HCT116 (cell line): ENCODE results near the gene STXBP3. TPM values are rescaled to one million over a fixed set of nuclear protein-coding genes. Genes with fewer than 3 reads are reported as not detected.

ENCODE experiments used
- ATAC-seq: fragments of 200-7000 bp; cut with Tn5 transposase; 2 replicates; pipeline ENCODE4 v1.9.1; 2020; ENCODE audit warnings: mild to moderate bottlenecking, moderate library complexity
- BruUV-seq: library from RNA; stranded (reverse); fragments of 400-500 nt; replicated peaks from 2 replicates; lab custom pipeline; 2021; lab: Mats Ljungman, UMichigan
- CTCF ChIA-PET: fragments of 300-600 bp; sonication (Branson Sonifier 250); formaldehyde crosslinking; loops from one replicate; lab custom pipeline; 2021; ENCODE audit warnings: antibody characterized with exemption; lab: Charles Lee
- POLR2A ChIA-PET: fragments of 300-600, 350-600 bp; sonication (Branson Sonifier 250); formaldehyde crosslinking; loops from one replicate; lab custom pipeline; 2021; ENCODE audit warnings: antibody characterized with exemption; lab: Charles Lee
- RAD21 ChIA-PET, 2 experiments: fragments of 300-600 bp; sonication (Branson Sonifier 250); formaldehyde crosslinking; loops; one replicate each; lab custom pipeline; 2023; ENCODE audit warnings: low total read pairs in 2 of 2; ENCODE audit not compliant: uncharacterized antibody in 2 of 2, unreplicated experiment in 2 of 2, low non-redundant PET in 1 of 2; lab: Charles Lee
- DNase-seq: peaks from one replicate; pipeline ENCODE4 v3.0.0-alpha.2; 2010; ENCODE audit warnings: low read depth, low spot score
- H2AFZ ChIP-seq: fragments of 200-600 bp; shearing (Covaris generic), sonication (generic); 2 replicates; pipeline ENCODE4 v1.6.1; 2017; ENCODE audit warnings: low read depth, mixed run types, mixed read lengths, antibody characterized with exemption, low read length; ENCODE audit not compliant: poor library complexity, severe bottlenecking
- H3K27ac ChIP-seq: 2 replicates; pipeline ENCODE4 v1.5.1; 2012; ENCODE audit warnings: low read depth, low read length
- H3K27me3 ChIP-seq: fragments of 200-600 bp; sonication (generic); 2 replicates; pipeline ENCODE4 v1.6.1; 2016; ENCODE audit warnings: mixed run types, low read length, mixed read lengths; ENCODE audit not compliant: insufficient read depth
- H3K36me3 ChIP-seq, 2 experiments: fragments of 200-500 bp in 1 of 2; fragments of 200-600 bp in 1 of 2; sonication (Bioruptor generic) in 1 of 2; sonication (generic) in 1 of 2; 2 replicates each; pipeline versions ENCODE4 v1.5.1 to v1.6.1; 2014 to 2016; ENCODE audit warnings: low read length in 2 of 2, inconsistent platforms in 1 of 2, mixed read lengths in 1 of 2, mixed run types in 1 of 2; ENCODE audit not compliant: insufficient read depth in 2 of 2, control insufficient read depth in 1 of 2
- H3K4me1 ChIP-seq, 2 experiments: fragments of 200-600 bp in 1 of 2; sonication (generic) in 1 of 2; 2 replicates each; pipeline versions ENCODE4 v1.5.1 to v1.6.1; 2012 to 2017; ENCODE audit warnings: low read length in 2 of 2, inconsistent platforms in 1 of 2, mild to moderate bottlenecking in 1 of 2, mixed read lengths in 1 of 2, mixed run types in 1 of 2, moderate library complexity in 1 of 2; ENCODE audit not compliant: insufficient read depth in 2 of 2, control insufficient read depth in 1 of 2
- H3K4me2 ChIP-seq: fragments of 200-600 bp; sonication (generic); 2 replicates; pipeline ENCODE4 v1.6.1; 2017; ENCODE audit warnings: mixed run types, low read length, mixed read lengths
- H3K4me3 ChIP-seq, 2 experiments: fragments of 200-600 bp in 1 of 2; sonication (generic) in 1 of 2; replicated peaks in 1 of 2; 2 replicates each; pipeline ENCODE4 v1.5.1; 2011 to 2016; ENCODE audit warnings: low read length in 2 of 2, control low read depth in 1 of 2, low read depth in 1 of 2, mild to moderate bottlenecking in 1 of 2, mixed read lengths in 1 of 2, mixed run types in 1 of 2
- H3K79me2 ChIP-seq: fragments of 200-600 bp; sonication (generic); 2 replicates; pipeline ENCODE4 v1.6.1; 2017; ENCODE audit warnings: mild to moderate bottlenecking, mixed run types, low read length, moderate library complexity, mixed read lengths; ENCODE audit not compliant: insufficient read depth
- H3K9ac ChIP-seq: fragments of 200-600 bp; sonication (generic); 2 replicates; pipeline ENCODE4 v1.6.1; 2016; ENCODE audit warnings: low read length, mixed read lengths
- H3K9me2 ChIP-seq: fragments of 200-600 bp; sonication (generic), shearing (Covaris generic); 2 replicates; pipeline ENCODE4 v1.6.1; 2017; ENCODE audit warnings: mixed run types, mild to moderate bottlenecking, moderate library complexity; ENCODE audit not compliant: insufficient read depth
- H3K9me3 ChIP-seq, 2 experiments: fragments of 200-500 bp in 1 of 2; fragments of 200-600 bp in 1 of 2; sonication (Bioruptor generic) in 1 of 2; sonication (generic) in 1 of 2; 2 replicates each; pipeline ENCODE4 v1.6.1; 2014 to 2017; ENCODE audit warnings: low read length in 2 of 2, mixed read lengths in 2 of 2, inconsistent platforms in 1 of 2, low read depth in 1 of 2, mild to moderate bottlenecking in 1 of 2, mixed run types in 1 of 2, moderate library complexity in 1 of 2; ENCODE audit not compliant: control insufficient read depth in 1 of 2, insufficient read depth in 1 of 2
- H4K20me1 ChIP-seq: fragments of 200-600 bp; sonication (generic), shearing (Covaris generic); 2 replicates; pipeline ENCODE4 v1.6.1; 2017; ENCODE audit warnings: mixed run types, mild to moderate bottlenecking, moderate library complexity; ENCODE audit not compliant: insufficient read depth
- CBX3 ChIP-seq: IDR thresholded peaks from 2 replicates; pipeline ENCODE4 v1.6.1; 2012; ENCODE audit warnings: low read depth
- CEBPB ChIP-seq: IDR thresholded peaks from 2 replicates; pipeline ENCODE4 v1.6.1; 2012; ENCODE audit warnings: low read depth
- EGR1 ChIP-seq: IDR thresholded peaks from 2 replicates; pipeline ENCODE4 v1.6.1; 2012; ENCODE audit warnings: low read depth
- ELF1 ChIP-seq: IDR thresholded peaks from 2 replicates; pipeline ENCODE4 v1.6.1; 2012; ENCODE audit warnings: low read depth, borderline replicate concordance
- EZH2 ChIP-seq: fragments of 200-600 bp; sonication (generic); IDR thresholded peaks from 2 replicates; pipeline ENCODE4 v1.6.1; 2017; ENCODE audit warnings: antibody characterized with exemption, mixed run types
- EZH2phosphoT487 ChIP-seq: fragments of 200-600 bp; IDR thresholded peaks from 2 replicates; pipeline ENCODE4 v1.6.1; 2018; ENCODE audit warnings: antibody characterized with exemption, borderline replicate concordance
- FOSL1 ChIP-seq: IDR thresholded peaks from 2 replicates; pipeline ENCODE4 v1.6.1; 2012; ENCODE audit warnings: low read depth
- JUND ChIP-seq: IDR thresholded peaks from 2 replicates; pipeline ENCODE4 v1.6.1; 2012
- POLR2A ChIP-seq: IDR thresholded peaks from 2 replicates; pipeline ENCODE4 v1.7.0; 2011; ENCODE audit warnings: borderline replicate concordance; ENCODE audit not compliant: insufficient read depth, insufficient read length; ENCODE audit errors: extremely low read depth
- RAD21 ChIP-seq: IDR thresholded peaks from 2 replicates; pipeline ENCODE4 v1.6.1; 2012; ENCODE audit warnings: low read depth, mild to moderate bottlenecking
- SIN3A ChIP-seq: IDR thresholded peaks from 2 replicates; pipeline ENCODE4 v1.6.1; 2012; ENCODE audit warnings: low read depth
- SP1 ChIP-seq: IDR thresholded peaks from 2 replicates; pipeline ENCODE4 v1.6.1; 2012; ENCODE audit warnings: low read depth
- SRF ChIP-seq: IDR thresholded peaks from 2 replicates; pipeline ENCODE4 v1.6.1; 2012; ENCODE audit warnings: low read depth
- YY1 ChIP-seq: IDR thresholded peaks from 2 replicates; pipeline ENCODE4 v1.6.1; 2011; ENCODE audit warnings: low read length, low read depth, moderate library complexity, mild to moderate bottlenecking; ENCODE audit not compliant: insufficient replicate concordance; ENCODE audit errors: extremely low read depth
- ZFX ChIP-seq: fragments of 450-650 bp; IDR thresholded peaks from 2 replicates; pipeline ENCODE4 v1.6.1; 2017
- intact Hi-C: fragments of 100-400 bp; cut with micrococcal nuclease; formaldehyde crosslinking; loops from 2 replicates; pipeline ENCODE4 v1.10.0; 2022
- total RNA-seq: library from RNA; stranded (reverse); gene quantifications from one replicate; pipeline ENCODE4 v1.2.1, GENCODE V29; 2021; ENCODE audit not compliant: unreplicated experiment
- TF ChIP-seq, protein P1 (sequence below): IDR thresholded peaks from 2 replicates; pipeline ENCODE4 v1.6.1; 2012
- TF ChIP-seq, protein P2 (sequence below): IDR thresholded peaks from 2 replicates; pipeline ENCODE4 v1.6.1; 2012; ENCODE audit warnings: low read depth
- TF ChIP-seq, protein P3 (sequence below): IDR thresholded peaks from 2 replicates; pipeline ENCODE4 v1.6.1; 2011; ENCODE audit warnings: mild to moderate bottlenecking, low read length, moderate library complexity; ENCODE audit not compliant: insufficient replicate concordance; ENCODE audit errors: extremely low read depth

STXBP3 gene
- total RNA-seq, 1 experiment from 2014 or later: 22.6 TPM

DNA sequence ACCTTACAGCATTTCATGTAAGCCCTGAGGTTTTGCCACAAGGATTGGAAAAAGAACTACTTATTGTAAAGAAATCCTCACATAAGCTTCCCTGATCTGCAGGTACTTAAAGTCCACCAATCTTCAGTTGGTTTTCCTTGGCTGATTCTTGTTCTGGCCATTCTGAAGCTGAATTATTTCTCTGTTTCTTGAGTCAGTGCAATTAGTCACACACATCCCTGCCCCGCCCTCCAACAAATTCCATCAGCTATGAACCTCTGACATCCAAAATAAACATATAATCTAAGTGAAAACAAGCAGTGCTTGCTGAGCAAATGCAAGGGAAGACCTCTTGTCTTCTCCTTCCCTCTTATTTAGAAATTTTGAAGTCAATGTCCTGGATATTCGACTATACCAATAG lies 42.0 kb upstream of the STXBP3 start:
- ChIA-PET CTCF (interaction anchor here (2.8 kb wide), 1 partner anchor 13 kb away, joined by 6 read pairs; the partner anchor contains the start of gene PRPF38B), POLR2A (interaction anchor here (1.2 kb wide), 1 partner anchor 13 kb away, joined by 7 read pairs; the partner anchor contains the start of gene PRPF38B), RAD21 (no interaction called here)
- intact Hi-C loops: no loop called here
- ATAC-seq: no peak
- H3K36me3 ChIP-seq: peaks cover 11 to 16% of the 10 kb centered on the region in 2 experiments
- H3K4me3 ChIP-seq: no peak overlapping the region
- peaks cover 5% of the 10 kb centered on the region; the same call in 1 of the 2 replicates for H4K20me1 ChIP-seq
- H3K9ac ChIP-seq: no peak overlapping the region
- H3K4me2 ChIP-seq: peak overlapping the region; percentile 39
- TF ChIP-seq SIN3A: no peak
- no peak for TF ChIP-seq CEBPB
- no peak for TF ChIP-seq FOSL1
- TF ChIP-seq SP1: no peak
- no peak for TF ChIP-seq SRF
- TF ChIP-seq, protein P1, sequence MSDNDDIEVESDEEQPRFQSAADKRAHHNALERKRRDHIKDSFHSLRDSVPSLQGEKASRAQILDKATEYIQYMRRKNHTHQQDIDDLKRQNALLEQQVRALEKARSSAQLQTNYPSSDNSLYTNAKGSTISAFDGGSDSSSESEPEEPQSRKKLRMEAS: no peak
- TF ChIP-seq ELF1: no peak
- TF ChIP-seq POLR2A: no peak
- TF ChIP-seq JUND: no peak
- TF ChIP-seq, protein P2, sequence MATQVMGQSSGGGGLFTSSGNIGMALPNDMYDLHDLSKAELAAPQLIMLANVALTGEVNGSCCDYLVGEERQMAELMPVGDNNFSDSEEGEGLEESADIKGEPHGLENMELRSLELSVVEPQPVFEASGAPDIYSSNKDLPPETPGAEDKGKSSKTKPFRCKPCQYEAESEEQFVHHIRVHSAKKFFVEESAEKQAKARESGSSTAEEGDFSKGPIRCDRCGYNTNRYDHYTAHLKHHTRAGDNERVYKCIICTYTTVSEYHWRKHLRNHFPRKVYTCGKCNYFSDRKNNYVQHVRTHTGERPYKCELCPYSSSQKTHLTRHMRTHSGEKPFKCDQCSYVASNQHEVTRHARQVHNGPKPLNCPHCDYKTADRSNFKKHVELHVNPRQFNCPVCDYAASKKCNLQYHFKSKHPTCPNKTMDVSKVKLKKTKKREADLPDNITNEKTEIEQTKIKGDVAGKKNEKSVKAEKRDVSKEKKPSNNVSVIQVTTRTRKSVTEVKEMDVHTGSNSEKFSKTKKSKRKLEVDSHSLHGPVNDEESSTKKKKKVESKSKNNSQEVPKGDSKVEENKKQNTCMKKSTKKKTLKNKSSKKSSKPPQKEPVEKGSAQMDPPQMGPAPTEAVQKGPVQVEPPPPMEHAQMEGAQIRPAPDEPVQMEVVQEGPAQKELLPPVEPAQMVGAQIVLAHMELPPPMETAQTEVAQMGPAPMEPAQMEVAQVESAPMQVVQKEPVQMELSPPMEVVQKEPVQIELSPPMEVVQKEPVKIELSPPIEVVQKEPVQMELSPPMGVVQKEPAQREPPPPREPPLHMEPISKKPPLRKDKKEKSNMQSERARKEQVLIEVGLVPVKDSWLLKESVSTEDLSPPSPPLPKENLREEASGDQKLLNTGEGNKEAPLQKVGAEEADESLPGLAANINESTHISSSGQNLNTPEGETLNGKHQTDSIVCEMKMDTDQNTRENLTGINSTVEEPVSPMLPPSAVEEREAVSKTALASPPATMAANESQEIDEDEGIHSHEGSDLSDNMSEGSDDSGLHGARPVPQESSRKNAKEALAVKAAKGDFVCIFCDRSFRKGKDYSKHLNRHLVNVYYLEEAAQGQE: no peak
- no peak for TF ChIP-seq EGR1
- no peak for TF ChIP-seq ZFX
- TF ChIP-seq RAD21: no peak
- TF ChIP-seq, protein P3, sequence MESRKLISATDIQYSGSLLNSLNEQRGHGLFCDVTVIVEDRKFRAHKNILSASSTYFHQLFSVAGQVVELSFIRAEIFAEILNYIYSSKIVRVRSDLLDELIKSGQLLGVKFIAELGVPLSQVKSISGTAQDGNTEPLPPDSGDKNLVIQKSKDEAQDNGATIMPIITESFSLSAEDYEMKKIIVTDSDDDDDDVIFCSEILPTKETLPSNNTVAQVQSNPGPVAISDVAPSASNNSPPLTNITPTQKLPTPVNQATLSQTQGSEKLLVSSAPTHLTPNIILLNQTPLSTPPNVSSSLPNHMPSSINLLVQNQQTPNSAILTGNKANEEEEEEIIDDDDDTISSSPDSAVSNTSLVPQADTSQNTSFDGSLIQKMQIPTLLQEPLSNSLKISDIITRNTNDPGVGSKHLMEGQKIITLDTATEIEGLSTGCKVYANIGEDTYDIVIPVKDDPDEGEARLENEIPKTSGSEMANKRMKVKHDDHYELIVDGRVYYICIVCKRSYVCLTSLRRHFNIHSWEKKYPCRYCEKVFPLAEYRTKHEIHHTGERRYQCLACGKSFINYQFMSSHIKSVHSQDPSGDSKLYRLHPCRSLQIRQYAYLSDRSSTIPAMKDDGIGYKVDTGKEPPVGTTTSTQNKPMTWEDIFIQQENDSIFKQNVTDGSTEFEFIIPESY: no peak
- TF ChIP-seq EZH2: no peak
- TF ChIP-seq EZH2phosphoT487: no peak
- TF ChIP-seq YY1: no peak
- TF ChIP-seq CBX3: no peak
- no TSS peak for BruUV-seq
- peaks cover 5 to 12% of the 10 kb centered on the region in 2 experiments for H3K4me1 ChIP-seq
- H3K9me2 ChIP-seq: no peaks in the 10 kb centered on the region
- no peaks in the 10 kb centered on the region for H3K9me3 ChIP-seq
- no peaks in the 10 kb centered on the region for H3K79me2 ChIP-seq
- no peak overlapping the region for H2AFZ ChIP-seq
- DNase-seq: no peak
- H3K27ac ChIP-seq: no peak overlapping the region
- no peaks in the 10 kb centered on the region for H3K27me3 ChIP-seq
